ENCODE data around the gene ZNF831. TPM values are rescaled to one million over a fixed set of nuclear protein-coding genes. Genes with fewer than 3 reads are reported as not detected.

ZNF831 gene
- total and polyA plus RNA-seq, 4 experiments from 2014 or later: 7.8 to 49.0 (median 29.5) TPM

DNA sequence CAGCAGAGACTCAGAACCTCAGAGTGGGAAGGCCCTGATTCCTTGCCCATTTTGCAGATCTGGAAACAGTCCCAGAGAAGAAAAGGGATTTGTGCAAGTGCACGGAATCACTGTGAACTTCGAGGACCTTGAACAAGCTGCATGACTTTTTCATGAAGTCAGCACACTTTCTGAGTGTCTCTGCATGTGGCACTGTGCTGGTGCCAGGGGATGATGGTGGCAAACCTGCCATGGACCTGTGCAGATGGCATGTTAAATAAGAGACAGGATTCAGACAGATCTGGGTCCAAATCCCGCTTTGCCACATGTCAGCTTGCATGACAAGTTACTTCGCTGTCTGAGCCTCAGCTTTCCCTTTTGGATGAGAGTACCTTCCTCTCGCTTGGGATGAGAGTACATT, 26.8 kb downstream of the ZNF831 start:
- H3K36me3 ChIP-seq (ENCODE audit: insufficient read depth, low read length): peaks cover 2% of the 10 kb centered on the region
- peak overlapping the region in 3 of 7 donors; percentile 56 to 73 (median 57) for H3K27ac Mint-ChIP-seq
- no peak overlapping the region for H3K4me3 Mint-ChIP-seq
- CTCF ChIA-PET (ENCODE audit: partially characterized antibody): no interaction called here
- no peaks in the 10 kb centered on the region for H3K9me3 ChIP-seq (ENCODE audit: control insufficient read depth in 1 of 2, low read length in 2 of 2)
- H3K4me1 Mint-ChIP-seq: peaks cover 14 to 38% (median 20%) of the 10 kb centered on the region in 4 donors
- no peak overlapping the region for H3K4me3 ChIP-seq (ENCODE audit: low read length in 2 of 2)
- no peak overlapping the region for H3K27ac ChIP-seq (ENCODE audit: low read depth, low read length)
- intact Hi-C loops (cut with micrococcal nuclease): no loop called here
- peaks cover 7 to 38% of the 10 kb centered on the region in 2 donors for H3K36me3 Mint-ChIP-seq
- peaks cover 0 to 2% (median 0%) of the 10 kb centered on the region in 8 donors for H3K9me3 Mint-ChIP-seq
- no peaks in the 10 kb centered on the region for H3K27me3 Mint-ChIP-seq
- no peaks in the 10 kb centered on the region for H3K27me3 ChIP-seq (ENCODE audit: insufficient read depth, low read length)
- H3K4me1 ChIP-seq (ENCODE audit: insufficient read depth, low read length): peaks cover 4% of the 10 kb centered on the region
- DNase-seq: no peak
- POLR2A ChIA-PET (ENCODE audit: partially characterized antibody): interaction anchor here (1.3 to 2.3 kb wide), 2 partner anchors 25 to 68 kb away, joined by 5 to 13 read pairs; no protein-coding TSS in a partner anchor

- Histone ChIP-seq H3K36me3 (ENCODE audit: insufficient read depth, low read length) (no peaks in the 10 kb centered on the region), H3K4me1 (ENCODE audit: insufficient read depth, low read length) (peaks cover 3% of the 10 kb centered on the region), H3K27me3 (ENCODE audit: insufficient read depth, low read length) (no peaks in the 10 kb centered on the region), H3K4me3 (ENCODE audit: low read length in 2 of 2) (no peak overlapping the region), H3K27ac (ENCODE audit: low read depth, low read length) (no peak overlapping the region), H3K9me3 (ENCODE audit: control insufficient read depth in 1 of 2, low read length in 2 of 2) (no peaks in the 10 kb centered on the region)
- ChIA-PET CTCF (ENCODE audit: partially characterized antibody) (interaction anchor here (1.1 kb wide), 1 partner anchor 16 kb away, joined by 3 read pairs; no protein-coding TSS in a partner anchor), POLR2A (ENCODE audit: partially characterized antibody) (interaction anchor here (2.3 kb wide), 1 partner anchor 68 kb away, joined by 13 read pairs; no protein-coding TSS in a partner anchor)
- no peaks in the 10 kb centered on the region for H3K27me3 Mint-ChIP-seq
- no peak for DNase-seq
- no peak overlapping the region for H3K4me3 Mint-ChIP-seq
- H3K27ac Mint-ChIP-seq: no peak overlapping the region
- H3K36me3 Mint-ChIP-seq: peaks cover 13 to 42% of the 10 kb centered on the region in 2 donors
- intact Hi-C loops (cut with micrococcal nuclease): no loop called here
- peaks cover 14 to 31% (median 17%) of the 10 kb centered on the region in 4 donors for H3K4me1 Mint-ChIP-seq
- peaks cover 0 to 2% (median 0%) of the 10 kb centered on the region in 8 donors for H3K9me3 Mint-ChIP-seq
These were observed 27.6 kb downstream of the ZNF831 start for GRCh38 chr20:59191036-59191755.

DNA sequence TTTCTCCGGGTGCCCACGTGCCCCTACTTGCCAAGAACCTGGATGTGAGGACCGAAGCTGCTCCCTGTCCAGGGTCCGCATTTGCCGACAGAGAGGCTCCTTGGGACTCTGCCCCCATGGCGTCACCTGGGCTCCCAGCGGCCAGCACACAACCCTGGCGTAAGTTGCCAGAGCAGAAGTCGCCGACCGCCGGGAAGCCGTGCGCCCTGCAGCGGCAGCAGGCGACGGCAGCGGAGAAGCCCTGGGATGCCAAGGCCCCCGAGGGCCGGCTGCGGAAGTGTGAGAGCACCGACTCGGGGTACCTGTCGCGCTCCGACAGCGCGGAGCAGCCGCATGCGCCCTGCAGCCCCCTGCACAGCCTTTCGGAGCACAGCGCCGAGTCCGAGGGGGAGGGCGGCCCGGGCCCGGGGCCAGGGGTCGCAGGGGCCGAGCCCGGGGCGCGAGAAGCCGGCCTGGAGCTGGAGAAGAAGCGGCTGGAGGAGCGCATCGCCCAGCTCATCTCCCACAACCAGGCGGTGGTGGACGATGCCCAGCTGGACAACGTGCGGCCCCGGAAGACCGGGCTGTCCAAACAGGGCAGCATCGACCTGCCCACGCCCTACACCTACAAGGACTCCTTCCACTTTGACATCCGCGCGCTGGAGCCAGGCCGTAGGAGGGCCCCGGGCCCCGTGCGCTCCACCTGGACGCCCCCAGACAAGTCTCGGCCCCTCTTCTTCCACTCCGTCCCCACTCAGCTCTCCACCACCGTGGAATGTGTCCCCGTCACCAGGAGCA, 28.3 kb downstream of the ZNF831 start:
- no peak overlapping the region for H3K4me3 Mint-ChIP-seq
- Histone ChIP-seq H3K4me3 (ENCODE audit: low read length in 2 of 2) (no peak overlapping the region), H3K9me3 (ENCODE audit: control insufficient read depth in 1 of 2, low read length in 2 of 2) (no peaks in the 10 kb centered on the region), H3K4me1 (ENCODE audit: insufficient read depth, low read length) (peaks cover 1% of the 10 kb centered on the region), H3K36me3 (ENCODE audit: insufficient read depth, low read length) (peaks cover 1% of the 10 kb centered on the region), H3K27ac (ENCODE audit: low read depth, low read length) (no peak overlapping the region), H3K27me3 (ENCODE audit: insufficient read depth, low read length) (no peaks in the 10 kb centered on the region)
- H3K36me3 Mint-ChIP-seq: peaks cover 18 to 40% of the 10 kb centered on the region in 2 donors
- peaks cover 11 to 24% (median 13%) of the 10 kb centered on the region in 4 donors for H3K4me1 Mint-ChIP-seq
- intact Hi-C loops (cut with micrococcal nuclease): no loop called here
- peak overlapping the region in 2 of 7 donors; percentile 24 to 32 for H3K27ac Mint-ChIP-seq
- DNase-seq: no peak
- POLR2A ChIA-PET (ENCODE audit: partially characterized antibody): interaction anchor here (1.0 kb wide), 1 partner anchor 70 kb away, joined by 3 read pairs; no protein-coding TSS in a partner anchor
- CTCF ChIA-PET (ENCODE audit: partially characterized antibody): interaction anchor here (1.1 to 1.5 kb wide), 2 partner anchors 13 to 15 kb away, joined by 3 read pairs; no protein-coding TSS in a partner anchor
- no peaks in the 10 kb centered on the region for H3K9me3 Mint-ChIP-seq
- no peaks in the 10 kb centered on the region for H3K27me3 Mint-ChIP-seq

DNA sequence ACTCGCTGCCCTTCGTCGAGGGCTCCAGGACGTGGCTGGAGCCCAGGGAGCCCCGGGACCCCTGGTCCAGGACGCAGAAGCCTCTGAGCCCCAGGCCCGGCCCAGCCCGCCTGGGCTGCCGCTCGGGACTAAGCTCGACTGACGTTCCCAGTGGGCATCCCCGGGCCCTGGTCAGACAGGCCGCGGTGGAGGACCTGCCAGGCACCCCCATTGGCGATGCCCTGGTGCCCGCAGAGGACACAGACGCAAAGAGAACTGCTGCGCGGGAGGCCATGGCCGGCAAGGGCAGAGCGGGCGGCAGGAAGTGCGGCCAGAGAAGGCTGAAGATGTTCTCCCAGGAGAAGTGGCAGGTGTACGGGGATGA, 28.9 kb downstream of the ZNF831 start:
- intact Hi-C loops (cut with micrococcal nuclease): no loop called here
- ChIA-PET POLR2A (ENCODE audit: partially characterized antibody) (interaction anchor here (1.0 kb wide), 1 partner anchor 71 kb away, joined by 3 read pairs; no protein-coding TSS in a partner anchor), CTCF (ENCODE audit: partially characterized antibody) (interaction anchor here (1.1 to 1.5 kb wide), 3 partner anchors 12 to 105 kb away, joined by 3 to 4 read pairs (median 3); no protein-coding TSS in a partner anchor)
- no peak overlapping the region for H3K4me3 ChIP-seq (ENCODE audit: low read length in 2 of 2)
- peak overlapping the region in 3 of 7 donors; percentile 24 to 55 (median 32) for H3K27ac Mint-ChIP-seq
- H3K4me1 Mint-ChIP-seq: peaks cover 5 to 18% (median 9%) of the 10 kb centered on the region in 4 donors
- no peaks in the 10 kb centered on the region for H3K9me3 ChIP-seq (ENCODE audit: control insufficient read depth in 1 of 2, low read length in 2 of 2)
- no peaks in the 10 kb centered on the region for H3K27me3 Mint-ChIP-seq
- H3K27me3 ChIP-seq (ENCODE audit: insufficient read depth, low read length): no peaks in the 10 kb centered on the region
- DNase-seq: no peak
- H3K36me3 ChIP-seq (ENCODE audit: insufficient read depth, low read length): peaks cover 5% of the 10 kb centered on the region
- H3K9me3 Mint-ChIP-seq: no peaks in the 10 kb centered on the region
- H3K36me3 Mint-ChIP-seq: peaks cover 24 to 38% of the 10 kb centered on the region in 2 donors
- H3K4me3 Mint-ChIP-seq: no peak overlapping the region
- H3K4me1 ChIP-seq (ENCODE audit: insufficient read depth, low read length): no peaks in the 10 kb centered on the region
- no peak overlapping the region for H3K27ac ChIP-seq (ENCODE audit: low read depth, low read length)

- intact Hi-C loops (cut with micrococcal nuclease): no loop called here
- ChIA-PET CTCF (ENCODE audit: partially characterized antibody) (interaction anchor here (1.0 to 1.5 kb wide), 3 partner anchors 11 to 105 kb away, joined by 3 to 4 read pairs (median 3); no protein-coding TSS in a partner anchor), POLR2A (ENCODE audit: partially characterized antibody) (no interaction called here)
- no peaks in the 10 kb centered on the region for H3K27me3 ChIP-seq (ENCODE audit: insufficient read depth, low read length)
- peaks cover 0 to 12% (median 4%) of the 10 kb centered on the region in 4 donors for H3K4me1 Mint-ChIP-seq
- H3K4me1 ChIP-seq (ENCODE audit: insufficient read depth, low read length): no peaks in the 10 kb centered on the region
- H3K4me3 Mint-ChIP-seq: no peak overlapping the region
- DNase-seq: no peak
- H3K27ac ChIP-seq (ENCODE audit: low read depth, low read length): no peak overlapping the region
- no peaks in the 10 kb centered on the region for H3K27me3 Mint-ChIP-seq
- peaks cover 27 to 39% of the 10 kb centered on the region in 2 donors for H3K36me3 Mint-ChIP-seq
- H3K27ac Mint-ChIP-seq: no peak overlapping the region
- peaks cover 10% of the 10 kb centered on the region for H3K36me3 ChIP-seq (ENCODE audit: insufficient read depth, low read length)
- no peaks in the 10 kb centered on the region for H3K9me3 ChIP-seq (ENCODE audit: control insufficient read depth in 1 of 2, low read length in 2 of 2)
- no peak overlapping the region for H3K4me3 ChIP-seq (ENCODE audit: low read length in 2 of 2)
- H3K9me3 Mint-ChIP-seq: no peaks in the 10 kb centered on the region
These were observed 29.7 kb downstream of the ZNF831 start for GRCh38 chr20:59193325-59193724.

DNA sequence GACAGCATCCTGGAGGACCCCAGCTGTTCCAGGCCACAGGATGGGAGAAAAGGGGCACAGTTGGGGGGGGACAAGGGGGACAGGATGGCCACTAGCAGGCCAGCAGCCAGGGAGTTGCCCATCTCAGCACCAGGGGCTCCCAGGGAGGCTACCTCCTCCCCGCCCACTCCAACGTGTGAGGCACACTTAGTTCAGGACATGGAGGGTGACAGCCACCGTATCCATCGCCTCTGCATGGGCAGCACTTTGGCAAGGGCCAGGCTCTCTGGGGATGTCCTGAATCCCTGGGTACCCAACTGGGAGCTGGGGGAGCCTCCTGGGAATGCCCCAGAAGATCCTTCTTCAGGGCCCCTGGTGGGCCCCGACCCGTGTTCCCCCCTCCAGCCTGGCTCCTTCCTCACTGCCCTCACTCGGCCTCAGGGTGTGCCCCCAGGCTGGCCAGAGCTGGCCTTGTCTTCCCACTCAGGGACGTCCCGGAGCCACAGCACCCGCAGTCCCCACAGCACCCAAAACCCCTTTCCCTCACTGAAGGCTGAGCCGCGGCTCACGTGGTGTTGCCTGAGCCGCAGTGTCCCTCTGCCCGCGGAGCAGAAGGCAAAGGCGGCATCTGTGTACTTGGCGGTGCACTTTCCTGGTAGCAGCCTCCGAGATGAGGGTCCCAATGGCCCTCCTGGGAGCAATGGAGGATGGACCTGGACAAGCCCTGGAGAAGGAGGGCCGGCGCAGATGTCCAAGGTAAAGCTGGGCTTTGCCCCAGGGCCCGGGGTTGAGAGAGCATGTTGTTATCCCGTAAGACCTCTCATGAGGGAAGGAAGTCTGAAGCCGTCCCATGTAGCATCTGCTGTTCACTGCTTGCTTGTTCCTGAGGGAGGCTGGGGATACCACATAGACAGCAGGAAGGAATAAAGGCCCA, 30.7 kb downstream of the ZNF831 start:
- H3K36me3 Mint-ChIP-seq: peaks cover 36 to 44% of the 10 kb centered on the region in 2 donors
- no peaks in the 10 kb centered on the region for H3K27me3 ChIP-seq (ENCODE audit: insufficient read depth, low read length)
- no peaks in the 10 kb centered on the region for H3K4me1 ChIP-seq (ENCODE audit: insufficient read depth, low read length)
- intact Hi-C loops (cut with micrococcal nuclease): no loop called here
- ChIA-PET POLR2A (ENCODE audit: partially characterized antibody) (no interaction called here), CTCF (ENCODE audit: partially characterized antibody) (interaction anchor here (0.9 kb wide), 1 partner anchor 106 kb away, joined by 3 read pairs; no protein-coding TSS in a partner anchor)
- DNase-seq: no peak
- H3K9me3 ChIP-seq (ENCODE audit: control insufficient read depth in 1 of 2, low read length in 2 of 2): no peaks in the 10 kb centered on the region
- H3K9me3 Mint-ChIP-seq: peaks cover 0 to 5% (median 0%) of the 10 kb centered on the region in 8 donors
- H3K27ac ChIP-seq (ENCODE audit: low read depth, low read length): no peak overlapping the region
- H3K4me1 Mint-ChIP-seq: peaks cover 0 to 10% (median 4%) of the 10 kb centered on the region in 4 donors
- no peaks in the 10 kb centered on the region for H3K27me3 Mint-ChIP-seq
- peaks cover 15% of the 10 kb centered on the region for H3K36me3 ChIP-seq (ENCODE audit: insufficient read depth, low read length)
- peak overlapping the region in 6 of 7 donors; percentile 36 to 81 (median 40) for H3K27ac Mint-ChIP-seq
- no peak overlapping the region for H3K4me3 ChIP-seq (ENCODE audit: low read length in 2 of 2)
- H3K4me3 Mint-ChIP-seq: no peak overlapping the region

Data from CD4-positive, alpha-beta memory T cell (primary cell).